VCaP (cell line): ENCODE data around the gene NOX5.
"Not testable (repeated sequence)": the region's sequence is repeated elsewhere in the genome, so short reads cannot be mapped to it uniquely, and the experiment has no call there.

Experiments
- H3K27ac ChIP-seq: fragments of 450-650 bp; 2 replicates; pipeline ENCODE4 v1.5.1; 2017
- CTCF ChIP-seq: fragments of 450-650 bp; conservative IDR thresholded peaks from 2 replicates; pipeline ENCODE4 v1.5.1; 2017; ENCODE audit warnings: mild to moderate bottlenecking, moderate library complexity

NOX5 gene

GRCh38 chr15:69014454-69014853 is at the start of gene NOX5:
Gene NOX5 (plus strand): TSS chr15:69014695. CDS start chr15:69014736, 41 bp downstream.
- H3K27ac ChIP-seq: no peak within 1 kb of the TSS
- no peak for TF ChIP-seq CTCF

GRCh38 chr15:68966996-68967395 is 47.5 kb upstream of the NOX5 start:
- H3K27ac ChIP-seq: no peak overlapping the region
- TF ChIP-seq CTCF: no peak

GRCh38 chr15:68967948-68968347 is 46.5 kb upstream of the NOX5 start:
- TF ChIP-seq CTCF: no peak
- H3K27ac ChIP-seq: no peak overlapping the region

GRCh38 chr15:68969298-68969697 is 45.2 kb upstream of the NOX5 start:
- no peak overlapping the region for H3K27ac ChIP-seq
- TF ChIP-seq CTCF: no peak

GRCh38 chr15:68972201-68973065 is 42.1 kb upstream of the NOX5 start:
- H3K27ac ChIP-seq: no peak overlapping the region
- TF ChIP-seq CTCF: no peak

- H3K27ac ChIP-seq: not testable (repeated sequence)
Observed at GRCh38 chr15:68975651-68976160, 38.8 kb upstream of the NOX5 start.

GRCh38 chr15:68977426-68977825 is 37.1 kb upstream of the NOX5 start:
- H3K27ac ChIP-seq: not testable (repeated sequence)

GRCh38 chr15:68979006-68979405 is 35.5 kb upstream of the NOX5 start:
- no peak overlapping the region for H3K27ac ChIP-seq
- no peak for TF ChIP-seq CTCF
